Thyroid gland (tissue), 4 donors: Measurements from ENCODE around the gene SEC22A. TPM values are rescaled to one million over a fixed set of nuclear protein-coding genes. Genes with fewer than 3 reads are reported as not detected.

ENCODE experiments used
- DNase-seq, 2 donors: peaks; one replicate each; pipeline ENCODE4 v3.0.0-alpha.2; 2019
- H3K27ac ChIP-seq, 3 donors: fragments of 200-600 bp; sonication (generic); 1 replicate in 2 of 3; 2 replicates in 1 of 3; pipeline ENCODE4 v1.5.1; 2016 to 2019; ENCODE audit warnings: mild to moderate bottlenecking in 1 of 3, moderate library complexity in 1 of 3
- H3K27me3 ChIP-seq: fragments of 200-600 bp; sonication (generic); one replicate; pipeline ENCODE4 v1.5.1; 2019
- H3K36me3 ChIP-seq, 2 donors: fragments of 200-600 bp; sonication (generic); one replicate each; pipeline ENCODE4 v1.5.1; 2016 to 2019
- H3K4me1 ChIP-seq, 2 donors: fragments of 200-600 bp; sonication (generic); one replicate each; pipeline ENCODE4 v1.5.1; 2017 to 2019
- H3K4me3 ChIP-seq, 3 donors: fragments of 200-600 bp; sonication (generic); replicated peaks in 1 of 3; 1 replicate in 2 of 3; 2 replicates in 1 of 3; pipeline ENCODE4 v1.5.1; 2016; ENCODE audit warnings: mild to moderate bottlenecking in 1 of 3
- H3K9me3 ChIP-seq: fragments of 200-600 bp; sonication (generic); one replicate; pipeline ENCODE4 v1.5.1; 2017
- CTCF ChIP-seq, 6 experiments: fragments of 200-600 bp in 3 of 6; fragments of 450-650 bp in 3 of 6; sonication (generic) in 3 of 6; IDR thresholded peaks; one replicate each; pipeline ENCODE4 v1.5.1; 2016 to 2019; ENCODE audit warnings: antibody characterized with exemption in 6 of 6, mild to moderate bottlenecking in 2 of 6, inconsistent platforms in 1 of 6, moderate library complexity in 1 of 6
- POLR2A ChIP-seq, 2 donors: fragments of 450-650 bp; IDR thresholded peaks; one replicate each; pipeline ENCODE4 v1.6.1; 2017; ENCODE audit warnings: antibody characterized with exemption in 2 of 2, mild to moderate bottlenecking in 2 of 2, moderate library complexity in 1 of 2
- WGBS, 2 donors: methylation state at CpG; one replicate each; pipeline ENCODE4 v1.1.5; 2017; 5-methylcytosine and 5-hydroxymethylcytosine counted together
- intact Hi-C: fragments of 100-400 bp; cut with DNase I; formaldehyde crosslinking; loops from one replicate; pipeline ENCODE4 v1.15.1; 2023
- total RNA-seq, 4 donors: library from RNA; depleted of rRNA; stranded (reverse); fragments of >200 nt; gene quantifications; one replicate each; pipeline ENCODE4 v1.2.3, GENCODE V29; 2016

Gene SEC22A
- total RNA-seq, 4 donors from 2014 or later: 22.4 to 45.2 (median 33.6) TPM

DNA sequence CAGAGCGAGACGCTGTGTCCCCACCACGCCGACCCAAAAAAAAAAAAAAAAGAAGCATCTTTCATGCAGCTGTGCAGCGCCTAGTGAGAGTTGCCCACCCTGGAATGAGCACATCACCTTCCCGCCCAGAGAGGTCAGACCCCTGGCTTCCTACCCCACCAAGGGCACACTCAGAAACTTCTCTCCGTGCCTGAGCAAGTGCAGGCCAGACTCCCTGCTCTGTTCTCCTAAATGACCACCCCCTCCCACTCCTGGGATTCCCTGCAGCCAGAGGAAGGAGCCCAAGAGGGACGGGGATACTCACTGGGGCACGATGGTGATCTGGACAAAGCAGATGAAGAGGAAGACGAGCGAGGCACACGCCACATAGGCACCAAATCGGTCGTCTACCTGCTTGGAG is 116.0 kb downstream of the SEC22A start:
- TF ChIP-seq CTCF (IDR thresholded peaks at IDR 0.05) (no peak), POLR2A (IDR thresholded peaks at IDR 0.05) (no peak)
- Histone ChIP-seq H3K27ac (no peak overlapping the region), H3K27me3 (no peaks in the 10 kb centered on the region), H3K4me1 (no peaks in the 10 kb centered on the region), H3K4me3 (no peak overlapping the region), H3K9me3 (no peaks in the 10 kb centered on the region), H3K36me3 (no peaks in the 10 kb centered on the region)
- 90% methylated on average over 14 of the region's 14 CpGs for WGBS, 2 donors
- intact Hi-C loops: no loop called here
- DNase-seq: no peak

- Histone ChIP-seq H3K4me1 (no peaks in the 10 kb centered on the region), H3K4me3 (no peak overlapping the region), H3K27ac (no peak overlapping the region), H3K27me3 (no peaks in the 10 kb centered on the region), H3K36me3 (no peaks in the 10 kb centered on the region), H3K9me3 (no peaks in the 10 kb centered on the region)
- intact Hi-C loops: no loop called here
- 85 to 95% methylated on average over 3 of the region's 3 CpGs for WGBS, 2 donors
- TF ChIP-seq POLR2A (IDR thresholded peaks at IDR 0.05) (no peak), CTCF (IDR thresholded peaks at IDR 0.05) (no peak)
- no peak for DNase-seq
Measured at GRCh38 chr3:123318374-123318773, 116.6 kb downstream of the SEC22A start.

DNA sequence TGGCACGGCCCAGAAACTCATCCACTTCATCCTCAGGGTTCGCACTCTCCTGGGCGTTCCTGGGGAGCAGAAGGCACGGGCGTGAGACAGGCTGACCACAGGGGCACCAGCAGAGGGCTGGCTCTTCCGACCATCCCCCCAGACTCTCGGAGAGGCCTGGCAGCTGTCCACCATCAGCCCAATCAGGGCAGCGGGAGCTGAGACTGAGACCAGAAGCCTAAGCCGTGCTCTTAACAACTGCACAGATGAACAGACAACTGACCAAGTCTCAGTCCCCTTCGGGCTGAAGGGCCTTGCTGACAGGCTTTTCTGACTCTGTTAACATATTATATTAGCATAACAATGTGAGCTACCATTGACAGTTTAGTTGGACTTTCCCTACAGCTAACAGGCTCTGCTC is 118.0 kb downstream of the SEC22A start:
- no peaks in the 10 kb centered on the region for H3K9me3 ChIP-seq
- no peaks in the 10 kb centered on the region for H3K27me3 ChIP-seq
- H3K4me3 ChIP-seq: no peak overlapping the region
- 40 to 42% methylated on average over 10 of the region's 10 CpGs for WGBS, 2 donors
- no peak for DNase-seq
- H3K4me1 ChIP-seq: no peaks in the 10 kb centered on the region
- H3K27ac ChIP-seq: no peak overlapping the region
- no peaks in the 10 kb centered on the region for H3K36me3 ChIP-seq
- no peak for TF ChIP-seq POLR2A (IDR thresholded peaks at IDR 0.05)
- TF ChIP-seq CTCF (IDR thresholded peaks at IDR 0.05): no peak
- intact Hi-C loops: no loop called here

DNA sequence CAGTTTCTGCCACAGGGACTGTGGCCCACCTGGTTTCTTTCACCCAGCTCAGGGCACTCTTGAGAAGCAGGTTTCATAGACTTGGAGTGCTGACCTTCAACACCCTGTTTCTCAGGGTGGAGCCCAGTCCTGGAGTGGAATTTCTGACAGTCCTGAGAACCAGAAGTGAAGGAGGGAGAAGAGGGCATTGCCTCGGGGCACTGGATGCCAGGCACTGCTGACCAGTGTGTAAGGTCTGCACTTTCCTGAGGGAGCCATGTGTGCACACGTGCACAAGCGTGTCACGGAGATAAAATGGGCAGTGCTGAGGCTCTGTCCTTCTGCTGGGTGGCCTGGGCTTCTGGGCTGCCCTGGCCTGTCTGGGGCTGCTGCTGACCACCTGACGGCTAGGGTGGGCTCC is 118.5 kb downstream of the SEC22A start:
- no peaks in the 10 kb centered on the region for H3K27me3 ChIP-seq
- no peak overlapping the region for H3K27ac ChIP-seq
- 70 to 93% methylated on average over 2 to 5 of the region's 5 CpGs for WGBS, 2 donors
- intact Hi-C loops: no loop called here
- H3K36me3 ChIP-seq: no peaks in the 10 kb centered on the region
- H3K4me1 ChIP-seq: no peaks in the 10 kb centered on the region
- H3K9me3 ChIP-seq: no peaks in the 10 kb centered on the region
- DNase-seq: no peak
- no peak overlapping the region for H3K4me3 ChIP-seq
- no peak for TF ChIP-seq POLR2A (IDR thresholded peaks at IDR 0.05)
- TF ChIP-seq CTCF (IDR thresholded peaks at IDR 0.05): no peak

GRCh38 chr3:123321806-123322205 is 120.1 kb downstream of the SEC22A start:
- H3K4me1 ChIP-seq: no peaks in the 10 kb centered on the region
- H3K27ac ChIP-seq: no peak overlapping the region
- no peaks in the 10 kb centered on the region for H3K27me3 ChIP-seq
- DNase-seq: no peak
- no peaks in the 10 kb centered on the region for H3K36me3 ChIP-seq
- TF ChIP-seq CTCF (IDR thresholded peaks at IDR 0.05) (no peak), POLR2A (IDR thresholded peaks at IDR 0.05) (no peak)
- intact Hi-C loops: no loop called here
- H3K4me3 ChIP-seq: no peak overlapping the region
- no peaks in the 10 kb centered on the region for H3K9me3 ChIP-seq
- WGBS, 2 donors: 73 to 97% methylated on average over 5 to 8 of the region's 8 CpGs
